GM19468 (cell line): ENCODE measurements around the gene HES4.
"Not testable (repeated sequence)": the region's sequence is repeated elsewhere in the genome, so short reads cannot be mapped to it uniquely, and the experiment has no call there.

ENCODE experiments used
- ATAC-seq: cut with Tn5 transposase; IDR thresholded peaks from one replicate; pipeline ENCODE4 v1.9.1; 2021; ENCODE audit warnings: mild to moderate bottlenecking, moderate library complexity, moderate number of reproducible peaks; ENCODE audit not compliant: unreplicated experiment; ENCODE audit errors: extremely low read depth

HES4 gene

GRCh38 chr1:1034439-1034781 is 34.5 kb upstream of the HES4 start:
- ATAC-seq: no peak

GRCh38 chr1:1033731-1034438 is 34.0 kb upstream of the HES4 start:
- ATAC-seq: no peak

GRCh38 chr1:1033009-1033587 is 33.2 kb upstream of the HES4 start:
- peak; percentile 67 for ATAC-seq

GRCh38 chr1:1032424-1032823 is 32.5 kb upstream of the HES4 start:
- ATAC-seq: no peak

- ATAC-seq: no peak
These were observed 31.9 kb upstream of the HES4 start for GRCh38 chr1:1031659-1032235.

GRCh38 chr1:1030867-1031658 is 31.2 kb upstream of the HES4 start:
- not testable (repeated sequence) for ATAC-seq

- ATAC-seq: no peak
These were observed 27.9 kb upstream of the HES4 start for GRCh38 chr1:1027791-1028190.

GRCh38 chr1:1026599-1027413 is 26.9 kb upstream of the HES4 start:
- no peak for ATAC-seq

- ATAC-seq: no peak
These were observed 25.8 kb upstream of the HES4 start for GRCh38 chr1:1025730-1026129.

- no peak for ATAC-seq
These were observed 25.1 kb upstream of the HES4 start for GRCh38 chr1:1024771-1025699.

- no peak for ATAC-seq
These were observed 24.4 kb upstream of the HES4 start for GRCh38 chr1:1024149-1024770.

GRCh38 chr1:1023700-1024099 is 23.8 kb upstream of the HES4 start:
- ATAC-seq: no peak

GRCh38 chr1:1022302-1023009 is 22.6 kb upstream of the HES4 start:
- no peak for ATAC-seq

GRCh38 chr1:1021920-1022259 is 22.0 kb upstream of the HES4 start:
- ATAC-seq: no peak

GRCh38 chr1:1021010-1021919 is 21.4 kb upstream of the HES4 start:
- no peak for ATAC-seq

- ATAC-seq: no peak
These were observed 20.6 kb upstream of the HES4 start for GRCh38 chr1:1020415-1021009.

- ATAC-seq: no peak
These were observed 20.1 kb upstream of the HES4 start, which contains the start of gene AGRN for GRCh38 chr1:1020000-1020404. Gene AGRN (plus strand): TSS chr1:1020120. CDS start chr1:1020173, 53 bp downstream.
